Stimulated activated CD8-positive, alpha-beta memory T cell treated with anti-CD3 and anti-CD28 coated beads, Interleukin-7, amount 100 ng/mL, for 1 hour (primary cell): ENCODE measurements around the gene PTMS.

ENCODE experiments used
- DNase-seq, 2 donors: peaks; one replicate each; pipeline ENCODE4 v3.0.0-alpha.2; 2020; ENCODE audit warnings: low read depth in 2 of 2

Gene PTMS

GRCh38 chr12:6752167-6752920, 13.8 kb upstream of the PTMS start:
- DNase-seq: no peak

GRCh38 chr12:6752921-6753771, 13.0 kb upstream of the PTMS start, which contains the start of gene MLF2:
Gene MLF2, minus strand, starts transcription at chr12:6753141. Its CDS starts 807 bp downstream, at chr12:6752334.
- DNase-seq: peak; percentile 92 to 95

DNA sequence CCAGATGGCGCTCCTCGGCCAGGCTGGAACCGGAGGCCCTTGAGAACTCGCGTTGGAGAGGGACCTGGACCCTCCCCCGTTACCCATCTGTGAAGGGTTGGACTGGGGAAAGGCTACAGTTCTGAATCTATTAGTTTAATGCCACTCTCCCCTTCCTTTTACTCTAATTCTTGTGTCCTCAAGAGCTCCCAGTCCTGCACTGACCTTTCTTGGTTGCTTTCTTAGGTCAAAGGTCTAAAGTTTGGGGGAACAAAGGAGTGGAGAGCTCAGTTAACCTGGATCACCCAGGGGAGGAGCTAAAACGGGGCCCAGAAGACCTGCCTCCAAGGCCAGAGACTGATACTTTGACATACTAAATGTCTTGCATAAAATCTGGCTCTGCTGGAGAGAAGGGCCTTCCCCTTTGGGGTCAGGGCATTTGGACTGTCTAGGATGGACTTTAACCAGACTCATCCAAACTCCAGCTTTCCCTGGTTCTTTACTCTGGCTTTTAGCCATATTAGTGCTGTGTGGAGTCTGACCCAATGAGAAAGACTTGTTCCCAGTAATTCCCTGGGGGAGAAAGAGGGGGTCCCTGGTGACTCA, 12.3 kb upstream of the PTMS start:
- no peak for DNase-seq

GRCh38 chr12:6754411-6754810, 11.8 kb upstream of the PTMS start:
- no peak for DNase-seq

DNA sequence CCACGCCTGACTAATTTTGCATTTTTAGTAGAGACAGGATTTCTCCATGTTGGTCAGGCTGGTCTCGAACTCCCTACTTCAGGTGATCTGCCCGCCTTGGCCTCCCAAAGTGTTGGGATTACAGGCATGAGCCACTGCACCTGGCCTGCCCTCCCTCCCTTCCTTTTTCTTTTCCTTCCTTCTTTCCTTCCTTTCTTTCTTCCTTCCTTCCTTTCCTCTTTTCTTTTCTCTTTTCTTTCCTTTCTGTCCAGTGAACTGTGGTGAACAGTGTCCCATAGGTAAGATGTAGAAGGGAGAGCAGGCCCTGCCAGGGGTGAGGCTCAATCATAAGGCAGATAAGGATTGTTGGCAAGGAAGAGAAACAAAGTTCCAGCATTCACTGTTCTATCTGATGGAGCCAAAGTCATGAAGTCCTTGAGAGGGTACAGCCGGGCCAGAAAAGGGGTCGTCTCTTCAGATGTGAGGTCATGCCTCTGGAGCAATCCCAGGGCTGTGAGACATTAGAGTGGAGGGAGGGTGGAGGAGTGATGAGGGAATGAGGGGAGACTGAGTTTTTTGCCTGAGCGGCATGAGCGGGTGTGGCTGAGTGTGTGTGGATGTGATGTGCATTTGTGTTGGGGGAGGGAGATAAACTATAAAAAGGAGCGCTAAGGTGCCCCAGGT, 9.0 kb upstream of the PTMS start:
- no peak for DNase-seq

GRCh38 chr12:6758506-6759095, 7.6 kb upstream of the PTMS start:
- DNase-seq: no peak

GRCh38 chr12:6759741-6760140, 6.4 kb upstream of the PTMS start:
- DNase-seq: no peak

- DNase-seq: no peak
Observed at GRCh38 chr12:6763380-6763779, 2.8 kb upstream of the PTMS start.

- DNase-seq: no peak
Observed at GRCh38 chr12:6764011-6764828, 1.9 kb upstream of the PTMS start.

DNA sequence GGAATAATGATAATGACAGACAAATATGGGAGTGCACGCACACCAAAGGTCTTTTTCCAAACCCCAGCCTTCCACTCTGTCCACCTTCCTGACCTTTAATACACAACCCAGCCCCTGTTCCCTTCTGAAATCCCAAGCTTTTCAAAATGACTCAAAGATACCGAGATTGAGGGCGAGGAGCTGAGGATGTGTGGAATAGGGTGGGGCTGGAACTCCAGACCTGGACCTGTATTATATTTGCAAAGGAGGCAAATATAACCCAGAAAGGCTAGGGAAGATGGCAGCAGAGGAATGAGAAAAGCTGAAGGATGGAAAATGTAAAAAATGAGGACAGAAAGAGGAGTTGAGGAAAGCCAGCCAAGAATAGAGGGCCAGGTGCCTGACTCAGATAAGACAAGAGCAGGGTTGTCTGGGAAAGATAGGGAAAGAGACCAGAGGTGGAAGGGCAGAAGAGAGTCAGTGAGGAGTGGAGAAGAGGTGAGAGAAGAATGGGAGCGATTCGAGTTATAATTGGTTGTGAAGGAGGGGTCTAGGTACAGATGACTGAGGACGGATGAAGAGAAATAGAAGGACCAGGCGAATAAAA, 1.0 kb upstream of the PTMS start:
- no peak for DNase-seq

DNA sequence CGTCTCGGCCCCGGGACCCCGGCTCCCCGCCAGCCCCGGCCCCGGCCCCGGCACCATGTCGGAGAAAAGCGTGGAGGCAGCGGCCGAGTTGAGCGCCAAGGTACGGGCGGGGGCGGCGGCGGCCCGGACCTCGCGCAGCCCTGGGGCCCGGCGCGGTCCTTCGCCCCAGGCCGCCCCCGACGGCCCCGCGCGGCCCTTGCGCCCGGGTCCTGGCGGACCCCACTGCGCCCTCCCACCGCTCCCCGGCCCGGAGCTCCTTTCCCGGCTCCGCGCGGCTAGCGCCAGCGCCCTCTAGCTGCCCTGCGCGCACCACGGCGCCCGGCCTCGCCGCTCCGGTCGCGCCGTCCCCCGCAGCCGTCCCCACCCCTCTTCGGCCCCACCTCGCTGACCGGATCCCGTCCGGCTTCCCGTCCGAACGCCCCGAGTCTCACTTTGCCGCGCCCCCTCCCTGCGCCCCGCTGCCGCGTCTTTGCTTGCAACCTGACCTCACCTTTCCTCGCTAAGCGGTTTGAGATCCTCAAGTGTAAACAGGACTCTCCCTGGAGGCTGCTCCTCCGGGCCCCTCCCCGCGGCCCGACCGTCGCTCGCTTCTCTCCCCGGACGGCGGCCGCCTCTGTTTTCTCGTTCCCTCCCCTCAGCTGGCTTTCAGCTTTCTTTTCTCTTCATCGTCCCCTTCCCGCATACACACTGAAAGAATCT, 637 bp downstream of the PTMS start:
- no peak for DNase-seq

- no peak for DNase-seq
Observed at GRCh38 chr12:6767353-6768319, 1.5 kb downstream of the PTMS start.

GRCh38 chr12:6768437-6768914, 2.3 kb downstream of the PTMS start:
- DNase-seq: no peak

GRCh38 chr12:6768990-6769389, 2.8 kb downstream of the PTMS start:
- DNase-seq: no peak

DNA sequence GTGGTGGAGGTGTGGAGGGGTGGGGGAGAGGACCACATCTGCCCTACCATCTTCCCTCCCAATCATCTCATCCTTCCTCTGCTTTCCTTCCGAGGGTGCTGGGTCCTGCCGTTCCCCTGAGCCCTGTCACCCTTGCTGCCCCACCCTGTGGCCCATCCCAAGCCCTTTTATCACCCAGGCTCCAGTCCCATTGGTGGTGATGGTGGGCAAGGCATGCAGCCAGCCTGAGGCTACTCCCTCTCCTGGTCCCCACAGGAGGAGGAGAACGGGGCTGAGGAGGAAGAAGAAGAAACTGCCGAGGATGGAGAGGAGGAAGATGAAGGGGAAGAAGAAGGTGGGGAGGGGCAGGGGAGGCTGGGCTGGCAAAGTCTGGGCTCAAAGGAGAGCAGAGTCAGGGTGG, 3.5 kb downstream of the PTMS start:
- DNase-seq: no peak

DNA sequence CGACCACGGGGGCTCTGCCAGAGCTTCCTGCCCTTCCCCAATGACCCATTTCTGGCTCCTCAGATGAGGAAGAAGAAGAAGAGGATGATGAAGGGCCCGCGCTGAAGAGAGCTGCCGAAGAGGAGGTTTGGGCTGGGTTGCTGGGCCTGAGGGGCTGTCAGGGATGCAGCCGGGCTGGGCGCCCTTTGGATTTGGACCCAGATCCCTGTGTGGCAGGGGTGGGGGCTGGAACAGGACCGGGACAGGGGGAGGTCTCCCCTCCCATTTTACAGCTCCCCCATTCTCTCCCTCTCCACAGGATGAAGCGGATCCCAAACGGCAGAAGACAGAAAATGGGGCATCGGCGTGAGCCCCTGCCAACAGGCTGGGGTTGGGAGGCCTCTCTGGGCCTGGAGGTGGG, 3.9 kb downstream of the PTMS start:
- DNase-seq: no peak

DNA sequence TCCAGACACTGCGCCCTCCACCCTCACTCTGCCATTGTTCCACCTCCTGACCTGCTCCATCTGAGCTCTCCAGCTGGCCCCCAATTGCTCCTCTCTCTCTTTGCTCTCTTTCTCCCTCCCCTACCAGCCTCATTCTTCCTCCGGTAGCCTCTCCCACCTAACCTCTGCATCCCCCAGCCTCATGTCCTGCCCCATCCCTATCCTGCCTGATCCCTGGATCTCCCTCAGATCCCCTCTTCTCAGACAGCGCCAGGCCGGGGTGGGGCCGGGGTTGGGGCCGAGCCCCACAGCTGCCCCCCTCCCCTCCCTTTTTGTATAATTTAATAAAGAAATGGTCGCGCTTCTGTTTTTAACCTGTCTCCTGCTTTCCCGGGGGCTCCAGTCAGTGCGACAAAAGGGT, 4.4 kb downstream of the PTMS start:
- DNase-seq: no peak

- no peak for DNase-seq
Observed at GRCh38 chr12:6771091-6771495, 4.9 kb downstream of the PTMS start.
